AG20443 (cell line): Measurements from ENCODE around the gene MCOLN3.
"Not testable (repeated sequence)": the region's sequence is repeated elsewhere in the genome, so short reads cannot be mapped to it uniquely, and the experiment has no call there.

Experiments
- DNase-seq: peaks from one replicate; pipeline ENCODE4 v3.0.0; 2012; ENCODE audit warnings: low spot score, mixed read lengths

MCOLN3 gene

GRCh38 chr1:84991097-84991920, 57.0 kb downstream of the MCOLN3 start:
- DNase-seq, result no peak

GRCh38 chr1:84988588-84988987, 59.7 kb downstream of the MCOLN3 start:
- no peak for DNase-seq

GRCh38 chr1:84986561-84986960, 61.7 kb downstream of the MCOLN3 start:
- not testable (repeated sequence) for DNase-seq

GRCh38 chr1:84985365-84985764, 62.9 kb downstream of the MCOLN3 start:
- DNase-seq, result no peak

GRCh38 chr1:84982395-84982794, 65.9 kb downstream of the MCOLN3 start:
- no peak for DNase-seq

- DNase-seq, result no peak
These were observed 73.3 kb downstream of the MCOLN3 start for GRCh38 chr1:84975035-84975434.

GRCh38 chr1:84973498-84974334, 74.6 kb downstream of the MCOLN3 start:
- no peak for DNase-seq

- DNase-seq, result no peak
These were observed 75.8 kb downstream of the MCOLN3 start for GRCh38 chr1:84972377-84972987.

- no peak for DNase-seq
These were observed 76.3 kb downstream of the MCOLN3 start for GRCh38 chr1:84971957-84972356.

GRCh38 chr1:84969489-84970250, 78.6 kb downstream of the MCOLN3 start:
- no peak for DNase-seq

- DNase-seq, result no peak
These were observed 79.4 kb downstream of the MCOLN3 start for GRCh38 chr1:84968865-84969264.

- DNase-seq, result no peak
These were observed 80.2 kb downstream of the MCOLN3 start for GRCh38 chr1:84968101-84968500.
